Hindlimb muscle (tissue), 1 donor: ENCODE data around the gene RAB31. TPM values are rescaled to one million over a fixed set of nuclear protein-coding genes. Genes with fewer than 3 reads are reported as not detected.
"Not testable (repeated sequence)": the region's sequence is repeated elsewhere in the genome, so short reads cannot be mapped to it uniquely, and the experiment has no call there.

Experiments used
- DNase-seq: peaks from one replicate; pipeline ENCODE4 v3.0.0-alpha.2; 2013
- polyA plus RNA-seq: library from polyadenylated mRNA; unstranded; fragments of 120-200 nt; gene quantifications from one replicate; pipeline ENCODE4 v1.2.1, GENCODE V29; 2013; ENCODE audit not compliant: insufficient read length

RAB31 gene
- polyA plus RNA-seq: 20.8 TPM

- DNase-seq: peak; percentile 88
Observed at GRCh38 chr18:9708057-9708433, at the start of gene RAB31. Gene RAB31 (plus strand): TSS chr18:9708301. CDS start chr18:9708406, 105 bp downstream.

- DNase-seq: no peak
Observed at GRCh38 chr18:9659499-9660375, 48.4 kb upstream of the RAB31 start.

GRCh38 chr18:9661564-9661963 is 46.5 kb upstream of the RAB31 start:
- no peak for DNase-seq

- no peak for DNase-seq
Observed at GRCh38 chr18:9663377-9663776, 44.7 kb upstream of the RAB31 start.

- no peak for DNase-seq
Observed at GRCh38 chr18:9665314-9665713, 42.8 kb upstream of the RAB31 start.

GRCh38 chr18:9666548-9666947 is 41.6 kb upstream of the RAB31 start:
- no peak for DNase-seq

GRCh38 chr18:9669016-9669415 is 39.1 kb upstream of the RAB31 start:
- DNase-seq: no peak

GRCh38 chr18:9671214-9671613 is 36.9 kb upstream of the RAB31 start:
- no peak for DNase-seq

GRCh38 chr18:9673296-9674251 is 34.5 kb upstream of the RAB31 start:
- no peak for DNase-seq

GRCh38 chr18:9678216-9678615 is 29.9 kb upstream of the RAB31 start:
- not testable (repeated sequence) for DNase-seq

GRCh38 chr18:9679125-9679524 is 29.0 kb upstream of the RAB31 start:
- DNase-seq: no peak

- no peak for DNase-seq
Observed at GRCh38 chr18:9681217-9681616, 26.9 kb upstream of the RAB31 start.

- no peak for DNase-seq
Observed at GRCh38 chr18:9682572-9682971, 25.5 kb upstream of the RAB31 start.

- no peak for DNase-seq
Observed at GRCh38 chr18:9683418-9684396, 24.4 kb upstream of the RAB31 start.

- DNase-seq: no peak
Observed at GRCh38 chr18:9684881-9685614, 23.1 kb upstream of the RAB31 start.

GRCh38 chr18:9685615-9685890 is 22.5 kb upstream of the RAB31 start:
- DNase-seq: no peak

GRCh38 chr18:9688036-9688741 is 19.9 kb upstream of the RAB31 start:
- DNase-seq: no peak

GRCh38 chr18:9689253-9689652 is 18.8 kb upstream of the RAB31 start:
- no peak for DNase-seq

GRCh38 chr18:9690418-9691188 is 17.5 kb upstream of the RAB31 start:
- DNase-seq: no peak

- DNase-seq: no peak
Observed at GRCh38 chr18:9691235-9691634, 16.9 kb upstream of the RAB31 start.
